Neural progenitor cell (in vitro differentiated cells): ENCODE results near the gene FSTL4. TPM values are rescaled to one million over a fixed set of nuclear protein-coding genes. Genes with fewer than 3 reads are reported as not detected.

ENCODE experiments used
- DNase-seq: peaks from one replicate; pipeline ENCODE4 v3.0.0-alpha.2; 2016; ENCODE audit warnings: low spot score
- H2AFZ ChIP-seq: fragments of 200-600 bp; sonication (generic); replicated peaks from 2 replicates; pipeline ENCODE4 v1.6.1; 2016; ENCODE audit warnings: antibody characterized with exemption
- H3F3A ChIP-seq: fragments of 200-600 bp; sonication (generic); 2 replicates; pipeline ENCODE4 v1.6.1; 2016; ENCODE audit warnings: antibody characterized with exemption, low read depth
- H3K27ac ChIP-seq: fragments of 200-600 bp; sonication (generic); 2 replicates; pipeline ENCODE4 v1.5.1; 2016; ENCODE audit warnings: mild to moderate bottlenecking
- H3K27me3 ChIP-seq: fragments of 200-600 bp; sonication (generic); 2 replicates; pipeline ENCODE4 v1.6.1; 2016; ENCODE audit warnings: mild to moderate bottlenecking, moderate library complexity
- H3K36me3 ChIP-seq: fragments of 200-600 bp; sonication (generic); 2 replicates; pipeline ENCODE4 v1.5.1; 2016
- H3K4me1 ChIP-seq: fragments of 200-600 bp; sonication (generic); 2 replicates; pipeline ENCODE4 v1.6.1; 2016; ENCODE audit warnings: mixed run types
- H3K4me2 ChIP-seq: fragments of 200-600 bp; sonication (generic); 2 replicates; pipeline ENCODE4 v1.6.1; 2016
- H3K4me3 ChIP-seq: fragments of 200-600 bp; sonication (generic); 2 replicates; pipeline ENCODE4 v1.5.1; 2016
- H3K79me2 ChIP-seq: fragments of 200-600 bp; sonication (generic); 2 replicates; pipeline ENCODE4 v1.6.1; 2016; ENCODE audit warnings: low read depth
- H3K9ac ChIP-seq: fragments of 200-600 bp; sonication (generic); 2 replicates; pipeline ENCODE4 v1.6.1; 2016
- H3K9me3 ChIP-seq: fragments of 200-600 bp; sonication (generic); 2 replicates; pipeline ENCODE4 v1.5.1; 2016; ENCODE audit warnings: low read depth
- H4K20me1 ChIP-seq: fragments of 200-600 bp; sonication (generic); 2 replicates; pipeline ENCODE4 v1.6.1; 2016; ENCODE audit warnings: low read depth
- H3K27ac Mint-ChIP-seq: 3 replicates; pipeline ENCODE4 v1.8.0; 2021; ENCODE audit warnings: mixed read lengths
- H3K27me3 Mint-ChIP-seq: 2 replicates; pipeline ENCODE4 v1.8.0; 2022; ENCODE audit warnings: low read depth, mild to moderate bottlenecking, inconsistent platforms, moderate library complexity, mixed read lengths; ENCODE audit not compliant: insufficient read depth
- H3K36me3 Mint-ChIP-seq: 3 replicates; pipeline ENCODE4 v1.8.0; 2021; ENCODE audit warnings: mixed read lengths
- H3K4me1 Mint-ChIP-seq: 3 replicates; pipeline ENCODE4 v1.8.0; 2021; ENCODE audit warnings: mixed read lengths
- H3K4me3 Mint-ChIP-seq: 3 replicates; pipeline ENCODE4 v1.8.0; 2021; ENCODE audit warnings: mild to moderate bottlenecking, moderate library complexity, mixed read lengths
- H3K9me3 Mint-ChIP-seq: 3 replicates; pipeline ENCODE4 v1.8.0; 2020; ENCODE audit warnings: mixed read lengths
- CTCF ChIP-seq: fragments of 200-600 bp; sonication (generic); IDR thresholded peaks from 2 replicates; pipeline ENCODE4 v1.5.1; 2017; ENCODE audit warnings: antibody characterized with exemption, mild to moderate bottlenecking
- EZH2 ChIP-seq: fragments of 200-600 bp; sonication (generic); IDR thresholded peaks from 2 replicates; pipeline ENCODE4 v1.6.1; 2017; ENCODE audit warnings: antibody characterized with exemption, mild to moderate bottlenecking, moderate library complexity
- EZH2phosphoT487 ChIP-seq: fragments of 200-600 bp; sonication (generic); IDR thresholded peaks from 2 replicates; pipeline ENCODE4 v1.6.1; 2017; ENCODE audit warnings: antibody characterized with exemption
- total RNA-seq: library from RNA; depleted of rRNA; stranded (reverse); fragments of >200 nt; gene quantifications from 2 replicates; pipeline ENCODE4 v1.2.3, GENCODE V29; 2015; ENCODE audit warnings: low replicate concordance

Gene FSTL4
- total RNA-seq, 1 donor from 2014 or later: 0.95 TPM

GRCh38 chr5:133260715-133261114 is 351.6 kb downstream of the FSTL4 start:
- no peaks in the 10 kb centered on the region for H3K9me3 Mint-ChIP-seq
- no peak for DNase-seq
- Histone ChIP-seq H3K36me3 (no peaks in the 10 kb centered on the region), H3F3A (no peaks in the 10 kb centered on the region), H3K27ac (no peak overlapping the region), H3K79me2 (no peaks in the 10 kb centered on the region), H3K4me3 (no peak overlapping the region), H3K4me1 (peaks cover 8% of the 10 kb centered on the region), H3K4me2 (no peak overlapping the region), H3K9ac (no peak overlapping the region), H3K9me3 (no peaks in the 10 kb centered on the region), H3K27me3 (no peaks in the 10 kb centered on the region), H4K20me1 (no peaks in the 10 kb centered on the region), H2AFZ (no peak overlapping the region)
- H3K36me3 Mint-ChIP-seq: no peaks in the 10 kb centered on the region
- H3K4me1 Mint-ChIP-seq: peaks cover 22% of the 10 kb centered on the region
- no peak overlapping the region for H3K4me3 Mint-ChIP-seq
- H3K27me3 Mint-ChIP-seq: peaks cover 4% of the 10 kb centered on the region
- no peak overlapping the region for H3K27ac Mint-ChIP-seq
- TF ChIP-seq EZH2: no peak
- TF ChIP-seq EZH2phosphoT487: no peak
- no peak for TF ChIP-seq CTCF

GRCh38 chr5:133259199-133259997 is 352.9 kb downstream of the FSTL4 start:
- no peaks in the 10 kb centered on the region for H3K9me3 ChIP-seq
- H3K4me2 ChIP-seq: no peak overlapping the region
- H4K20me1 ChIP-seq: no peaks in the 10 kb centered on the region
- TF ChIP-seq CTCF (no peak), EZH2phosphoT487 (no peak), EZH2 (no peak)
- H3K4me1 Mint-ChIP-seq: peaks cover 24% of the 10 kb centered on the region
- no peak overlapping the region for H3K27ac ChIP-seq
- H3K9ac ChIP-seq: no peak overlapping the region
- H3K27me3 Mint-ChIP-seq: peaks cover 6% of the 10 kb centered on the region
- H3K27me3 ChIP-seq: no peaks in the 10 kb centered on the region
- no peak overlapping the region for H3K4me3 ChIP-seq
- no peaks in the 10 kb centered on the region for H3K79me2 ChIP-seq
- no peak overlapping the region for H2AFZ ChIP-seq
- no peak overlapping the region for H3K4me3 Mint-ChIP-seq
- H3K4me1 ChIP-seq: peaks cover 9% of the 10 kb centered on the region
- no peaks in the 10 kb centered on the region for H3K9me3 Mint-ChIP-seq
- no peak for DNase-seq
- no peaks in the 10 kb centered on the region for H3F3A ChIP-seq
- H3K36me3 Mint-ChIP-seq: no peaks in the 10 kb centered on the region
- H3K36me3 ChIP-seq: no peaks in the 10 kb centered on the region
- peak overlapping the region; percentile 17 for H3K27ac Mint-ChIP-seq

- no peaks in the 10 kb centered on the region for H3K36me3 ChIP-seq
- peaks cover 9% of the 10 kb centered on the region for H3K4me1 ChIP-seq
- H3K4me3 ChIP-seq: no peak overlapping the region
- no peak overlapping the region for H3K4me2 ChIP-seq
- no peak overlapping the region for H2AFZ ChIP-seq
- no peak overlapping the region for H3K9ac ChIP-seq
- Mint-ChIP-seq H3K9me3 (no peaks in the 10 kb centered on the region), H3K4me1 (peaks cover 24% of the 10 kb centered on the region), H3K4me3 (no peak overlapping the region), H3K27me3 (peaks cover 8% of the 10 kb centered on the region), H3K27ac (no peak overlapping the region), H3K36me3 (no peaks in the 10 kb centered on the region)
- H3K27ac ChIP-seq: no peak overlapping the region
- H3K9me3 ChIP-seq: no peaks in the 10 kb centered on the region
- no peaks in the 10 kb centered on the region for H4K20me1 ChIP-seq
- no peak for DNase-seq
- H3K79me2 ChIP-seq: no peaks in the 10 kb centered on the region
- no peaks in the 10 kb centered on the region for H3F3A ChIP-seq
- no peaks in the 10 kb centered on the region for H3K27me3 ChIP-seq
- TF ChIP-seq EZH2: no peak
- no peak for TF ChIP-seq EZH2phosphoT487
- no peak for TF ChIP-seq CTCF
Measured at GRCh38 chr5:133257977-133258376, 354.4 kb downstream of the FSTL4 start.
